HCT116 (cell line): Measurements from ENCODE around the gene PHF2. TPM values are rescaled to one million over a fixed set of nuclear protein-coding genes. Genes with fewer than 3 reads are reported as not detected.

Experiments
- ATAC-seq: fragments of 200-7000 bp; cut with Tn5 transposase; 2 replicates; pipeline ENCODE4 v1.9.1; 2020; ENCODE audit warnings: mild to moderate bottlenecking, moderate library complexity
- BruUV-seq: library from RNA; stranded (reverse); fragments of 400-500 nt; replicated peaks from 2 replicates; lab custom pipeline; 2021; lab: Mats Ljungman, UMichigan
- CTCF ChIA-PET: fragments of 300-600 bp; sonication (Branson Sonifier 250); formaldehyde crosslinking; loops from one replicate; lab custom pipeline; 2021; ENCODE audit warnings: antibody characterized with exemption; lab: Charles Lee
- POLR2A ChIA-PET: fragments of 300-600, 350-600 bp; sonication (Branson Sonifier 250); formaldehyde crosslinking; loops from one replicate; lab custom pipeline; 2021; ENCODE audit warnings: antibody characterized with exemption; lab: Charles Lee
- RAD21 ChIA-PET, 2 experiments: fragments of 300-600 bp; sonication (Branson Sonifier 250); formaldehyde crosslinking; loops; one replicate each; lab custom pipeline; 2023; ENCODE audit warnings: low total read pairs in 2 of 2; ENCODE audit not compliant: uncharacterized antibody in 2 of 2, unreplicated experiment in 2 of 2, low non-redundant PET in 1 of 2; lab: Charles Lee
- DNase-seq: peaks from one replicate; pipeline ENCODE4 v3.0.0-alpha.2; 2010; ENCODE audit warnings: low read depth, low spot score
- H2AFZ ChIP-seq: fragments of 200-600 bp; shearing (Covaris generic), sonication (generic); 2 replicates; pipeline ENCODE4 v1.6.1; 2017; ENCODE audit warnings: low read depth, mixed run types, mixed read lengths, antibody characterized with exemption, low read length; ENCODE audit not compliant: poor library complexity, severe bottlenecking
- H3K27ac ChIP-seq: 2 replicates; pipeline ENCODE4 v1.5.1; 2012; ENCODE audit warnings: low read depth, low read length
- H3K27me3 ChIP-seq: fragments of 200-600 bp; sonication (generic); 2 replicates; pipeline ENCODE4 v1.6.1; 2016; ENCODE audit warnings: mixed run types, low read length, mixed read lengths; ENCODE audit not compliant: insufficient read depth
- H3K36me3 ChIP-seq, 2 experiments: fragments of 200-500 bp in 1 of 2; fragments of 200-600 bp in 1 of 2; sonication (Bioruptor generic) in 1 of 2; sonication (generic) in 1 of 2; 2 replicates each; pipeline versions ENCODE4 v1.5.1 to v1.6.1; 2014 to 2016; ENCODE audit warnings: low read length in 2 of 2, inconsistent platforms in 1 of 2, mixed read lengths in 1 of 2, mixed run types in 1 of 2; ENCODE audit not compliant: insufficient read depth in 2 of 2, control insufficient read depth in 1 of 2
- H3K4me1 ChIP-seq, 2 experiments: fragments of 200-600 bp in 1 of 2; sonication (generic) in 1 of 2; 2 replicates each; pipeline versions ENCODE4 v1.5.1 to v1.6.1; 2012 to 2017; ENCODE audit warnings: low read length in 2 of 2, inconsistent platforms in 1 of 2, mild to moderate bottlenecking in 1 of 2, mixed read lengths in 1 of 2, mixed run types in 1 of 2, moderate library complexity in 1 of 2; ENCODE audit not compliant: insufficient read depth in 2 of 2, control insufficient read depth in 1 of 2
- H3K4me2 ChIP-seq: fragments of 200-600 bp; sonication (generic); 2 replicates; pipeline ENCODE4 v1.6.1; 2017; ENCODE audit warnings: mixed run types, low read length, mixed read lengths
- H3K4me3 ChIP-seq, 2 experiments: fragments of 200-600 bp in 1 of 2; sonication (generic) in 1 of 2; replicated peaks in 1 of 2; 2 replicates each; pipeline ENCODE4 v1.5.1; 2011 to 2016; ENCODE audit warnings: low read length in 2 of 2, control low read depth in 1 of 2, low read depth in 1 of 2, mild to moderate bottlenecking in 1 of 2, mixed read lengths in 1 of 2, mixed run types in 1 of 2
- H3K79me2 ChIP-seq: fragments of 200-600 bp; sonication (generic); 2 replicates; pipeline ENCODE4 v1.6.1; 2017; ENCODE audit warnings: mild to moderate bottlenecking, mixed run types, low read length, moderate library complexity, mixed read lengths; ENCODE audit not compliant: insufficient read depth
- H3K9ac ChIP-seq: fragments of 200-600 bp; sonication (generic); 2 replicates; pipeline ENCODE4 v1.6.1; 2016; ENCODE audit warnings: low read length, mixed read lengths
- H3K9me2 ChIP-seq: fragments of 200-600 bp; sonication (generic), shearing (Covaris generic); 2 replicates; pipeline ENCODE4 v1.6.1; 2017; ENCODE audit warnings: mixed run types, mild to moderate bottlenecking, moderate library complexity; ENCODE audit not compliant: insufficient read depth
- H3K9me3 ChIP-seq, 2 experiments: fragments of 200-500 bp in 1 of 2; fragments of 200-600 bp in 1 of 2; sonication (Bioruptor generic) in 1 of 2; sonication (generic) in 1 of 2; 2 replicates each; pipeline ENCODE4 v1.6.1; 2014 to 2017; ENCODE audit warnings: low read length in 2 of 2, mixed read lengths in 2 of 2, inconsistent platforms in 1 of 2, low read depth in 1 of 2, mild to moderate bottlenecking in 1 of 2, mixed run types in 1 of 2, moderate library complexity in 1 of 2; ENCODE audit not compliant: control insufficient read depth in 1 of 2, insufficient read depth in 1 of 2
- H4K20me1 ChIP-seq: fragments of 200-600 bp; sonication (generic), shearing (Covaris generic); 2 replicates; pipeline ENCODE4 v1.6.1; 2017; ENCODE audit warnings: mixed run types, mild to moderate bottlenecking, moderate library complexity; ENCODE audit not compliant: insufficient read depth
- CBX3 ChIP-seq: IDR thresholded peaks from 2 replicates; pipeline ENCODE4 v1.6.1; 2012; ENCODE audit warnings: low read depth
- CEBPB ChIP-seq: IDR thresholded peaks from 2 replicates; pipeline ENCODE4 v1.6.1; 2012; ENCODE audit warnings: low read depth
- EGR1 ChIP-seq: IDR thresholded peaks from 2 replicates; pipeline ENCODE4 v1.6.1; 2012; ENCODE audit warnings: low read depth
- ELF1 ChIP-seq: IDR thresholded peaks from 2 replicates; pipeline ENCODE4 v1.6.1; 2012; ENCODE audit warnings: low read depth, borderline replicate concordance
- EZH2 ChIP-seq: fragments of 200-600 bp; sonication (generic); IDR thresholded peaks from 2 replicates; pipeline ENCODE4 v1.6.1; 2017; ENCODE audit warnings: antibody characterized with exemption, mixed run types
- JUND ChIP-seq: IDR thresholded peaks from 2 replicates; pipeline ENCODE4 v1.6.1; 2012
- POLR2AphosphoS5 ChIP-seq: IDR thresholded peaks from 2 replicates; pipeline ENCODE4 v1.6.1; 2011; ENCODE audit warnings: mild to moderate bottlenecking, low read depth, low read length, moderate library complexity
- RAD21 ChIP-seq: IDR thresholded peaks from 2 replicates; pipeline ENCODE4 v1.6.1; 2012; ENCODE audit warnings: low read depth, mild to moderate bottlenecking
- TCF7L2 ChIP-seq: IDR thresholded peaks from 2 replicates; pipeline ENCODE4 v1.7.0; 2011; ENCODE audit warnings: borderline replicate concordance, inconsistent platforms; ENCODE audit not compliant: insufficient read depth, insufficient read length; ENCODE audit errors: extremely low read depth
- ZNF274 ChIP-seq: fragments of 200-500 bp; sonication (Bioruptor generic); IDR thresholded peaks from 2 replicates; pipeline ENCODE4 v1.6.1; 2014; ENCODE audit warnings: mild to moderate bottlenecking, low read depth, low read length, inconsistent platforms
- intact Hi-C: fragments of 100-400 bp; cut with micrococcal nuclease; formaldehyde crosslinking; loops from 2 replicates; pipeline ENCODE4 v1.10.0; 2022
- total RNA-seq: library from RNA; stranded (reverse); gene quantifications from one replicate; pipeline ENCODE4 v1.2.1, GENCODE V29; 2021; ENCODE audit not compliant: unreplicated experiment
- TF ChIP-seq, protein P1 (sequence below): IDR thresholded peaks from 2 replicates; pipeline ENCODE4 v1.6.1; 2012
- TF ChIP-seq, protein P2 (sequence below): IDR thresholded peaks from 2 replicates; pipeline ENCODE4 v1.6.1; 2011; ENCODE audit warnings: mild to moderate bottlenecking, low read length, moderate library complexity; ENCODE audit not compliant: insufficient replicate concordance; ENCODE audit errors: extremely low read depth
- TF ChIP-seq, protein P3 (sequence below): IDR thresholded peaks from 2 replicates; pipeline ENCODE4 v1.6.1; 2012

PHF2 gene
- total RNA-seq, 1 experiment from 2014 or later, result 20.6 TPM

DNA sequence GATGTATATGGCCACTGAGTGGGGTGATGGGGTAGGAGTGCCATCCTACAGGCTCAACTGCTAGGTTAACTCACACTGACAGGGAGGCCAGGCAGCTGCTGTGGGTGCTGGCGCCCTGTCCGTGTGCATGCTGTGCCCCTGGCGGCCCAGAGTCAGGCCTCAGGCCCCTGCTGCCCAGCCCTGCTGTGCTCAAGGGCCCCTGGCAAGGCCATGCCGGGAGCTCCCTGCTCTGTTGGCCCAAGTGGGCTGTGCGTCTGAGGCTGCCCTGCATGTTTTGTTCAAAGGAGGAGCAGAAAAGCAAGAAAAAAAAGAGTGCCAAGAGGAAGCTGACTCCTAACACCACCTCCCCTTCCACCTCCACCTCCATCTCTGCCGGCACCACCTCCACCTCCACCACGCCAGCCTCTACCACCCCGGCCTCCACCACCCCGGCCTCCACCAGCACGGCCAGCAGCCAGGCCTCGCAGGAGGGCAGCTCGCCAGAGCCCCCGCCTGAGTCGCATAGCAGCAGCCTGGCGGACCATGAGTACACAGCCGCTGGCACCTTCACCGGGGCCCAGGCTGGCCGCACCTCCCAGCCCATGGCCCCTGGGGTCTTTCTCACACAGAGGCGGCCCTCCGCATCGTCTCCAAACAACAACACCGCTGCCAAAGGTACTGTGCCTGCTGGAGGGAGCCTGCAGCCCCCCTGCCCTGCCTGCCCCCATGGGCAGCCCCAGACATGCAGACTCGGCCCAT, 100.1 kb downstream of the PHF2 start:
- H3K4me3 ChIP-seq, result no peak overlapping the region
- H3K27me3 ChIP-seq, result no peaks in the 10 kb centered on the region
- H3K9ac ChIP-seq, result no peak overlapping the region
- no TSS peak for BruUV-seq
- no peak overlapping the region for H3K27ac ChIP-seq
- ATAC-seq (no peak), DNase-seq (no peak)
- H3K9me3 ChIP-seq, result no peaks in the 10 kb centered on the region
- H3K4me1 ChIP-seq, result no peaks in the 10 kb centered on the region
- H4K20me1 ChIP-seq, result no peaks in the 10 kb centered on the region
- no peak overlapping the region for H2AFZ ChIP-seq
- ChIA-PET POLR2A (no interaction called here), RAD21 (no interaction called here), CTCF (no interaction called here)
- H3K9me2 ChIP-seq, result no peaks in the 10 kb centered on the region
- H3K4me2 ChIP-seq, result no peak overlapping the region
- H3K79me2 ChIP-seq, result no peaks in the 10 kb centered on the region
- intact Hi-C loops, result no loop called here
- H3K36me3 ChIP-seq, result no peaks in the 10 kb centered on the region
- no peak for TF ChIP-seq RAD21
- TF ChIP-seq POLR2AphosphoS5, result no peak
- TF ChIP-seq ZNF274, result no peak
- TF ChIP-seq, protein P1, sequence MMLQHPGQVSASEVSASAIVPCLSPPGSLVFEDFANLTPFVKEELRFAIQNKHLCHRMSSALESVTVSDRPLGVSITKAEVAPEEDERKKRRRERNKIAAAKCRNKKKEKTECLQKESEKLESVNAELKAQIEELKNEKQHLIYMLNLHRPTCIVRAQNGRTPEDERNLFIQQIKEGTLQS, result no peak
- TF ChIP-seq JUND, result no peak
- no peak for TF ChIP-seq TCF7L2
- TF ChIP-seq, protein P2, sequence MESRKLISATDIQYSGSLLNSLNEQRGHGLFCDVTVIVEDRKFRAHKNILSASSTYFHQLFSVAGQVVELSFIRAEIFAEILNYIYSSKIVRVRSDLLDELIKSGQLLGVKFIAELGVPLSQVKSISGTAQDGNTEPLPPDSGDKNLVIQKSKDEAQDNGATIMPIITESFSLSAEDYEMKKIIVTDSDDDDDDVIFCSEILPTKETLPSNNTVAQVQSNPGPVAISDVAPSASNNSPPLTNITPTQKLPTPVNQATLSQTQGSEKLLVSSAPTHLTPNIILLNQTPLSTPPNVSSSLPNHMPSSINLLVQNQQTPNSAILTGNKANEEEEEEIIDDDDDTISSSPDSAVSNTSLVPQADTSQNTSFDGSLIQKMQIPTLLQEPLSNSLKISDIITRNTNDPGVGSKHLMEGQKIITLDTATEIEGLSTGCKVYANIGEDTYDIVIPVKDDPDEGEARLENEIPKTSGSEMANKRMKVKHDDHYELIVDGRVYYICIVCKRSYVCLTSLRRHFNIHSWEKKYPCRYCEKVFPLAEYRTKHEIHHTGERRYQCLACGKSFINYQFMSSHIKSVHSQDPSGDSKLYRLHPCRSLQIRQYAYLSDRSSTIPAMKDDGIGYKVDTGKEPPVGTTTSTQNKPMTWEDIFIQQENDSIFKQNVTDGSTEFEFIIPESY, result no peak
- no peak for TF ChIP-seq EGR1
- TF ChIP-seq EZH2, result no peak
- TF ChIP-seq ELF1, result no peak
- TF ChIP-seq, protein P3, sequence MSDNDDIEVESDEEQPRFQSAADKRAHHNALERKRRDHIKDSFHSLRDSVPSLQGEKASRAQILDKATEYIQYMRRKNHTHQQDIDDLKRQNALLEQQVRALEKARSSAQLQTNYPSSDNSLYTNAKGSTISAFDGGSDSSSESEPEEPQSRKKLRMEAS, result no peak
- no peak for TF ChIP-seq CEBPB
- TF ChIP-seq CBX3, result no peak
